Measurements from ENCODE around the gene DNAJC18.

The DNAJC18 gene

GRCh38 chr5:139396691-139397090, 42.6 kb downstream of the DNAJC18 start:
- Mint-ChIP-seq H3K4me3 (no peak overlapping the region), H3K27me3 (ENCODE audit: low read depth) (no peaks in the 10 kb centered on the region), H3K4me1 (ENCODE audit: low read depth) (peaks cover 27% of the 10 kb centered on the region), H3K27ac (no peak overlapping the region), H3K9me3 (no peaks in the 10 kb centered on the region), H3K36me3 (ENCODE audit: low read depth) (peaks cover 23% of the 10 kb centered on the region)
- DNase-seq (ENCODE audit: low spot score): no peak

- H3K4me3 Mint-ChIP-seq: peak overlapping the region; percentile 32
- H3K27ac Mint-ChIP-seq: peak overlapping the region; percentile 63
- no peaks in the 10 kb centered on the region for H3K9me3 Mint-ChIP-seq
- H3K27me3 Mint-ChIP-seq (ENCODE audit: low read depth): no peaks in the 10 kb centered on the region
- DNase-seq (ENCODE audit: low spot score): no peak
- H3K36me3 Mint-ChIP-seq (ENCODE audit: low read depth): peaks cover 23% of the 10 kb centered on the region
- H3K4me1 Mint-ChIP-seq (ENCODE audit: low read depth): peaks cover 34% of the 10 kb centered on the region
Measured at GRCh38 chr5:139395844-139396640, 43.3 kb downstream of the DNAJC18 start.

GRCh38 chr5:139394654-139395566, 44.4 kb downstream of the DNAJC18 start, which contains the start of gene PROB1:
PROB1 (minus strand) TSS chr5:139395104; CDS start chr5:139395081, 23 bp downstream.
- peaks cover 23% of the 10 kb centered on the region for H3K36me3 Mint-ChIP-seq (ENCODE audit: low read depth)
- no peak for DNase-seq (ENCODE audit: low spot score)
- no peaks in the 10 kb centered on the region for H3K9me3 Mint-ChIP-seq
- peak within 1 kb of the TSS; percentile 93 for H3K27ac Mint-ChIP-seq
- peak within 1 kb of the TSS; percentile 94 for H3K4me3 Mint-ChIP-seq
- H3K4me1 Mint-ChIP-seq (ENCODE audit: low read depth): peaks cover 45% of the 10 kb centered on the region
- H3K27me3 Mint-ChIP-seq (ENCODE audit: low read depth): no peaks in the 10 kb centered on the region

GRCh38 chr5:139394123-139394653, 45.1 kb downstream of the DNAJC18 start:
- peak overlapping the region; percentile 93 for H3K27ac Mint-ChIP-seq
- peaks cover 47% of the 10 kb centered on the region for H3K4me1 Mint-ChIP-seq (ENCODE audit: low read depth)
- peaks cover 23% of the 10 kb centered on the region for H3K36me3 Mint-ChIP-seq (ENCODE audit: low read depth)
- peak overlapping the region; percentile 94 for H3K4me3 Mint-ChIP-seq
- no peaks in the 10 kb centered on the region for H3K9me3 Mint-ChIP-seq
- H3K27me3 Mint-ChIP-seq (ENCODE audit: low read depth): no peaks in the 10 kb centered on the region
- DNase-seq (ENCODE audit: low spot score): peak; percentile 54

GRCh38 chr5:139393497-139394122, 45.7 kb downstream of the DNAJC18 start:
- H3K27ac Mint-ChIP-seq: peak overlapping the region; percentile 93
- no peaks in the 10 kb centered on the region for H3K27me3 Mint-ChIP-seq (ENCODE audit: low read depth)
- peaks cover 23% of the 10 kb centered on the region for H3K36me3 Mint-ChIP-seq (ENCODE audit: low read depth)
- H3K4me3 Mint-ChIP-seq: peak overlapping the region; percentile 94
- H3K4me1 Mint-ChIP-seq (ENCODE audit: low read depth): peaks cover 47% of the 10 kb centered on the region
- H3K9me3 Mint-ChIP-seq: no peaks in the 10 kb centered on the region
- no peak for DNase-seq (ENCODE audit: low spot score)

- H3K9me3 Mint-ChIP-seq: no peaks in the 10 kb centered on the region
- peak; percentile 88 for DNase-seq (ENCODE audit: low spot score)
- peaks cover 27% of the 10 kb centered on the region for H3K36me3 Mint-ChIP-seq (ENCODE audit: low read depth)
- peak overlapping the region; percentile 94 for H3K4me3 Mint-ChIP-seq
- H3K27ac Mint-ChIP-seq: peak overlapping the region; percentile 93
- H3K27me3 Mint-ChIP-seq (ENCODE audit: low read depth): no peaks in the 10 kb centered on the region
- peaks cover 51% of the 10 kb centered on the region for H3K4me1 Mint-ChIP-seq (ENCODE audit: low read depth)
Measured at GRCh38 chr5:139392678-139393496, 46.4 kb downstream of the DNAJC18 start.

GRCh38 chr5:139392324-139392677, 47.0 kb downstream of the DNAJC18 start:
- peak overlapping the region; percentile 93 for H3K27ac Mint-ChIP-seq
- no peak for DNase-seq (ENCODE audit: low spot score)
- H3K36me3 Mint-ChIP-seq (ENCODE audit: low read depth): peaks cover 25% of the 10 kb centered on the region
- H3K27me3 Mint-ChIP-seq (ENCODE audit: low read depth): no peaks in the 10 kb centered on the region
- H3K4me3 Mint-ChIP-seq: peak overlapping the region; percentile 100
- H3K9me3 Mint-ChIP-seq: no peaks in the 10 kb centered on the region
- H3K4me1 Mint-ChIP-seq (ENCODE audit: low read depth): peaks cover 52% of the 10 kb centered on the region

- peaks cover 48% of the 10 kb centered on the region for H3K4me1 Mint-ChIP-seq (ENCODE audit: low read depth)
- H3K27ac Mint-ChIP-seq: peak overlapping the region; percentile 100
- DNase-seq (ENCODE audit: low spot score): peak; percentile 45
- H3K36me3 Mint-ChIP-seq (ENCODE audit: low read depth): peaks cover 24% of the 10 kb centered on the region
- H3K27me3 Mint-ChIP-seq (ENCODE audit: low read depth): no peaks in the 10 kb centered on the region
- no peaks in the 10 kb centered on the region for H3K9me3 Mint-ChIP-seq
- H3K4me3 Mint-ChIP-seq: peak overlapping the region; percentile 100
Measured at GRCh38 chr5:139391570-139392323, 47.6 kb downstream of the DNAJC18 start.

GRCh38 chr5:139390639-139391569, 48.4 kb downstream of the DNAJC18 start:
- no peak for DNase-seq (ENCODE audit: low spot score)
- Mint-ChIP-seq H3K4me3 (peak overlapping the region; percentile 100), H3K4me1 (ENCODE audit: low read depth) (peaks cover 48% of the 10 kb centered on the region), H3K27me3 (ENCODE audit: low read depth) (no peaks in the 10 kb centered on the region), H3K9me3 (no peaks in the 10 kb centered on the region), H3K36me3 (ENCODE audit: low read depth) (peaks cover 20% of the 10 kb centered on the region), H3K27ac (peak overlapping the region; percentile 100)

GRCh38 chr5:139389701-139390638, 49.4 kb downstream of the DNAJC18 start, which contains the start of gene MZB1:
MZB1 (minus strand) TSS chr5:139389913; CDS start chr5:139389856, 57 bp downstream.
- peaks cover 57% of the 10 kb centered on the region for H3K4me1 Mint-ChIP-seq (ENCODE audit: low read depth)
- peak within 1 kb of the TSS; percentile 100 for H3K4me3 Mint-ChIP-seq
- peaks cover 20% of the 10 kb centered on the region for H3K36me3 Mint-ChIP-seq (ENCODE audit: low read depth)
- H3K27ac Mint-ChIP-seq: peak within 1 kb of the TSS; percentile 100
- H3K9me3 Mint-ChIP-seq: no peaks in the 10 kb centered on the region
- DNase-seq (ENCODE audit: low spot score): peak; percentile 83
- H3K27me3 Mint-ChIP-seq (ENCODE audit: low read depth): no peaks in the 10 kb centered on the region

All from T-helper 2 cell treated with Interferon-gamma antibody and Interleukin-4, amounts not matched to agents 5 μg/mL and 100 μg/mL, for 36 hours (primary cell).